ENCODE data around the gene NCOA7.
"Not testable (repeated sequence)": the region's sequence is repeated elsewhere in the genome, so short reads cannot be mapped to it uniquely, and the experiment has no call there.

Gene NCOA7

DNA sequence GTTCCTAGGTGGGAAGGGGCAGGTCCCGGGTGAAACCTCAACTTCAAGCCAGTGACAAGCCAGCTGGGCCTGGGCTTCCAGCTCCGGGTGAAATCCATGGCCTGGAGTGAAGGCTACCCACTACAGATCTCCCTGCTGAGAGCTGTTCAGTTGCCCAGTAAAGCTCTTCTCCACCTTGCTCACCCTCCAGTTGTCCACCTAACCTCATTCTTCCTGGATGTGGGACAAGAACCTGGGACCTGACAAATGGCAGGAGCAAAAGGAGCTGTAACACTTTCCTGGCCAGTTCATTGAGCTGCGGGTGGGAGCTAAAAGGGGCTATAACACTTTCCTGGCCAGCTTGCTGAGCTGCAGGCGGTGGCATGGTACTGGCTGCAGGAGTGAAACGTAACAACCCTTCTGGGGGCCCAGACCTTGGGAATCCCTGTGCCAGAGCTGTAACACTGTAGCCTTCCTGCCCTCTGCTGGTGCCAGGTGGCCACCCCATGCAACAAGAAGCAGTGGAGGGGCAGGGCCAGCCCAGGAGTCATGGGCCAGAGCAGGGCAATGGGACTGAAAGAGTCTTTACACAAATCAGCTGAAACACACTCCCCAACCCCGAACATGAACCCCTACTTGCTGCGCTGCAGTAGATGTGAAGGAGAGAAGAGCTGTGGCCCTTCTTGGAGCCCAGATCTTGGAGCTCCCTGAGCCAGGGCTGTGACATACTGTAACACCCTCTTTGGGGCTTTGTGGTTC is 162.2 kb downstream of the NCOA7 start:
- no peak for FAIRE-seq

- FAIRE-seq = no peak
Measured at GRCh38 chr6:125953502-125953875, 162.7 kb downstream of the NCOA7 start.

GRCh38 chr6:125954735-125955339 is 164.1 kb downstream of the NCOA7 start:
- no peak for FAIRE-seq

DNA sequence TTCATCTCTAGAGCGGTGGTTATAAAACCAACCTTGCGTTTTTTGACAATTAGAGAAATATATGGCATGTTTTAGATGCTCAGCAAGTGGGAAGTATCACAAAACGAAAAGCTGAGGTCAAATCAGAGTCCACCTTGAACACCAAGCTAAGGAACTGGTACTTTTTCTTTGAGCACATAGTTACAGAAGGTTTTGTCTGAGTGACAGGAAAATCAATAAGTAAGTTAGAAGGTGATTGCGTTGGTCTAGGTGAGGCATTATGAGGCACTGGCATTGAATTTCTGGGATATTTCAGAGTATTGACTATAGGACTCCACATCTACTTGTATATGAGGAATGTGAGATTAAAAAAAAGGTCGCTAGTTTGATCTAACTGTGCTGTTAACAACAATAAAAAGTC is 165.2 kb downstream of the NCOA7 start:
- no peak for FAIRE-seq

DNA sequence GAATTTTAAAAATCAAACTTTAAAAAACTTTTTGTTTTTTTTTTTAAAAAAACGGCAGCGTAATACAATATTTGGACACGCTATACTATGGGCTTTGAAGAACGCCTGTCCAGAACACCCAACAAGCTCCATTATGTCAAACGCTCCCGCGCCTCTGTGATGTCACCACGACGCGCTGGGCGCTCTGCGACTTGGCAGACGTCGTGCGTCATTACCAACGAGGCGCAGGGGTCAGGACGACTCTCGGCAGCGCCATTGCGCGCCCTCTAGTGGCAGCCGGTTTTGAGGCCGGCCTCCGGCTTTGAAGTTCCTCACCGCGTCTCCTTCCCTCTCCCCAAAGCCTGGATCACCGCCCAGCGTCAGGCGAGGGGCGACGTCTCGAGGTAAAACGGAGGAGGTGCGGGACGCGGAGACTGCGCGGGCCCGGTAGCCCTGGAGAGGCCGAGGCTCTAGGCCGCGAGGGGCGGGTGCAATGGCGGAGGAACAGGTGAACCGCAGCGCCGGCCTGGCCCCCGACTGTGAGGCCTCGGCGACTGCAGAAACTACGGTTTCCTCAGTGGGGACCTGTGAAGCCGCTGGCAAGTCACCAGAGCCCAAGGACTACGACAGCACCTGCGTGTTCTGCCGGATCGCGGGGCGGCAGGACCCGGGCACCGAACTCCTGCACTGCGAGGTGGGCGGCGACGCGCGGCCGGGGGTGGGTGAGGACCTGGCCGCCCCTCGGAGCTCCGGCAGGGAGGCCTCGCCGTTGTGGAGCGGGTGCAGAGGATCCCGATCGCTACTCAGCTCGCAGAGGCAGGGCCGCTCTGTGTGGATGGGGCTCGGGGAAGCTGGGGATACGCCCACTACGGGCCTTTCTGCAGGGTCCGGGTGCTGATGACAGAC is 166.0 kb downstream of the NCOA7 start, which contains the start of gene HINT3:
Gene HINT3 (plus strand): TSS at position 265 of the 885 bp plus-strand sequence. CDS start 208 bp downstream, at position 473.
- peak; percentile 69 for FAIRE-seq

- no peak for FAIRE-seq
Measured at GRCh38 chr6:125957391-125957693, 166.6 kb downstream of the NCOA7 start.

DNA sequence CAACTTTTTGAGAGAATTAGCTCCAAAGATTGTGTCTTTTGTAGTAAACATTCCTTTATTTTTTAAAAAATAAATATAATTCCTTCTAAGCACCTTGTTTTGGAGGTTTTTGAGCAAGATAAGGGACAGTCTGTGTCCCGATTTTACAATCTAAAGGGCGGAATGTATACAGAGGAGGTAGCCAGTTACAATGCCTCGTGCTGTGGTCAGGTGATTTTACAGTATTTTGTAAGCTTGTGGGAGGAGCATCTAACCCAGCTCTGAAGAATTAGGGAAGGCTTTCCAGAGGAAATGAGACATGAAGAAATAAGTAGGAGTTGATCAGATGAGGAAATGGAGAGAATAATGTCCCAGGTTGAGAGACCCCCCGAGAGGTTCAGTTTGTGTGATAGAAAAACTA is 167.1 kb downstream of the NCOA7 start:
- FAIRE-seq = no peak

- FAIRE-seq = no peak
Measured at GRCh38 chr6:125959041-125959440, 168.3 kb downstream of the NCOA7 start.

DNA sequence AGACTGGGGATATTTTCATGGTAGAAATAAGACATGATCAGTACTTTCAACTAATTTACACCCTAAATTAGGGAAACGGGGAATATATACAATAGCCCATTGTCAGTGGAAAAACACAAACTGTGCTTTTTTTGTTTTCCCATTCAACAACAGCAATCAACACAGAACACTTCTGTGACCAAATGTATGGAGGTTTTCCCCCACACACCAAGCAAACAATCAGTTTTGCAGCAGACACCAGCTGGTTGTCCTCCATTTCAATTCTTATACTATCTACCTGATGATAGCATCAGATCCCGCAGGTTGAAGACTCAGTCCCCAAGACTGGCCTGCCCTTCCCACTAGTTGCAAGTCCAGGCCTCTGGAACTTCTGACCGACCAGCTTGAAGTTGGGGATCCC is 170.4 kb downstream of the NCOA7 start:
- no peak for FAIRE-seq

GRCh38 chr6:125962900-125963497 is 172.2 kb downstream of the NCOA7 start:
- FAIRE-seq = no peak

GRCh38 chr6:125963817-125964216 is 173.1 kb downstream of the NCOA7 start:
- FAIRE-seq = no peak

DNA sequence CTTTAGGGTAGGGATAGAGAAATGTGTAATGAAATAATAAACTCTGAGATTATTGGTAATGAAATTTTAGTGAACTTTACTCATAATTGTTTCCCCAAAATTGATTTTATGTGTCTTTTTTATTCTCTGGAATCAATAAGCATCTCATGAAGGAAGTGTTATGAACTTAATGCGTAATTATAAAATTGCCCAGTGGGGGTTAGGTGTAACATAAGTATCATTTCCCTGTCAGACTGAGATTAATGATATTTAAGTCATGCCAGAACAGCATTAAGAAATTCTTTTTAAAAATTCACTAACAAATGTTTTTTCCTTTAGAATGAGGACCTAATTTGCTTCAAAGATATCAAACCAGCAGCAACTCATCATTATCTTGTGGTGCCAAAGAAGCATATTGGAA is 175.8 kb downstream of the NCOA7 start:
- no peak for FAIRE-seq

DNA sequence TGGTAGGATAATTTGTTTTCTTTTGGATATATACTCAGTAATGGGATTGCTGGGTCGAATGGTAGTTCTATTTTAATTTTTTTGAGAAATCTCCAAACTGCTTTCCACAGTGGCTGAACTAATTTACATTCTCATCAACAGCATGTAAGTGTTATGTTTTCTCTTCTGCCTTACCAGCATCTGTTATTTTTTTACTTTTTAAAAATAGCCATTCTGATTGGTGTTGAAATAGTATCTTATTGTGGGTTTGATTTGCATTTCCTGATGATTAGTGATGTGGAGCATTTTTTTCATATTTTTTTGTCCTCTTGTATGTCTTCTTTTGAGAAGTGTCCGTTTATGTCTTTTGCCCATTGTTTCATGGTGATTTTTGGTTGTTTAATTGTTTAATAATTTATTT is 177.7 kb downstream of the NCOA7 start:
- no peak for FAIRE-seq

DNA sequence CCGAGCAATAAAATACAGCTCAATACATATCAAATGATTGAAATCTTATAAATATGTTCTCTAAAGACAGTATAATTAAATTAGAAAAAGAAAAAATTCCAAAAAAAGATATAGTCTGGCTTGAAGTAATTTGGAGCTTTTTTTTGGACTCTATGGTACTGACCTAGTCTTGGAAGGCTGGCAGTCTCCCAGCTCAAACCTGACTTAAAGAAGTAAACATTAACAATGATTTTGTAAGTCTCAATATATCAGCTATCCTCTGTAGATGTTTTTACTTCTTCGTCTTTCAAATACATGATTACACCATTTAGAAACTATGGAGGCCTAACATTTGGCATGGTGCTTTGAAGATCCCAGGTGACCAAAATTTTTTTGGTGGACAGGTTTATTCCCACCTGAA is 180.0 kb downstream of the NCOA7 start:
- FAIRE-seq = no peak

- FAIRE-seq = not testable (repeated sequence)
Measured at GRCh38 chr6:125972478-125972877, 181.7 kb downstream of the NCOA7 start.

DNA sequence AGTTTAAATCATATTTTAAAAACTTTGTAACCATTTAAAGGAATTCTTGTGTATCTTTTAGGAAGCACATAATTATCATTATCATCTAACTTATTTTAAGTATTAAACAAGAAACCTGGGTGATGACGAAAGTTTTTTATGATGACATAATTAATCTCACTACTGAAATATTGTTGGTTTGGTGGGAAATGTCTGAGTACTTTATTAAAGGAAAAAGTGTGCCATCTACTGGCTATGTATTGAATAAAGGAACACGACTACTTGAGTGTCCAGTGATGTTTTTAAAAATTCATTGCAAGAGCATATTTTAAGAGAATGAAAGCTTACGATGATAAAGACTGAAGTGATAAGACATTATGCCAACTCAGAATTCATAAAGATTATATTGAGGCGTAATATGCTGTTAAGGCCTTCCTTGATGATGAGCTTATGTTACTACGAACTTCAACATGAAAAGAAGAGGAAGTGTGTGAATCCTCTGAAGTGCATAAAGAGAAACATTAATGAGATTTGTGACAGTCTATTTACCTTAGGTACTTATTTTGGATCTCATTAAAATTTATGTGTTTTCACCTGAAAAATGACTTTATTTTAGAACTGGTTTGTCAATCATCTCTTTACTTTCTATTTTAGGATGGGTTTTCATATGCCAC is 183.6 kb downstream of the NCOA7 start:
- FAIRE-seq = peak; percentile 90

DNA sequence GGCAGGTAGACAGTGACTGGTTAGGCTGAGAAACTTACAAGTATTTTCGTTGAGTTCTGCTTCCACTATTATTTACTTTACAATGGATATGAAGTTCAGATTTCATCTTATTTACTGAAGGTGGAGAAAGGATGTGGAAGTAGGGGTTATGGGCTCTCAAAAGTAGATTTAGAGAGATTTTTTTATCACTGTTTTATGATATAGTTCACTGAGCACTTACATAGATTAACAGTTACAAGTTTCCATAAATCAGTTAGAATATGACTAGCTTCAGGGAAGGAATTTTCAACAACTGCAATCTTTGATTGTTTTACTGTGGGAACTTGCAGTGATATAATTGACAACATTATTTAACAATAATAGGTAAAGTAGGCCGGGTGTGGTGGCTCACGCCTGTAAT is 188.3 kb downstream of the NCOA7 start:
- no peak for FAIRE-seq

Measured in TTC549 (cell line).